GM21737 (cell line): Measurements from ENCODE around the gene NAPEPLD.
"Not testable (repeated sequence)": the region's sequence is repeated elsewhere in the genome, so short reads cannot be mapped to it uniquely, and the experiment has no call there.

Source experiments
- ATAC-seq: cut with Tn5 transposase; IDR thresholded peaks from one replicate; pipeline ENCODE4 v1.9.1; 2021; ENCODE audit warnings: mild to moderate bottlenecking, moderate library complexity; ENCODE audit not compliant: unreplicated experiment

NAPEPLD gene

GRCh38 chr7:103071000-103071399 lies 77.9 kb downstream of the NAPEPLD start:
- ATAC-seq, result no peak

- no peak for ATAC-seq
Measured at GRCh38 chr7:103068414-103069403, 80.2 kb downstream of the NAPEPLD start.

GRCh38 chr7:103065667-103066066 lies 83.2 kb downstream of the NAPEPLD start:
- no peak for ATAC-seq

GRCh38 chr7:103063895-103064294 lies 85.0 kb downstream of the NAPEPLD start:
- ATAC-seq, result no peak

- no peak for ATAC-seq
Measured at GRCh38 chr7:103059471-103059870, 89.4 kb downstream of the NAPEPLD start.

- ATAC-seq, result no peak
Measured at GRCh38 chr7:103058122-103058521, 90.8 kb downstream of the NAPEPLD start.

GRCh38 chr7:103056006-103056405 lies 92.9 kb downstream of the NAPEPLD start:
- ATAC-seq, result not testable (repeated sequence)

- no peak for ATAC-seq
Measured at GRCh38 chr7:103051519-103051918, 97.4 kb downstream of the NAPEPLD start.
